ENCODE measurements around the gene CLMP.

CLMP gene

GRCh38 chr11:123150882-123151281 is 44.2 kb downstream of the CLMP start:
- Histone ChIP-seq H3K36me3 (ENCODE audit: insufficient read depth, low read length) (no peaks in the 10 kb centered on the region), H4K20me1 (ENCODE audit: insufficient read depth, low read length) (no peaks in the 10 kb centered on the region), H3K4me3 (ENCODE audit: low read depth, low read length, poor library complexity, severe bottlenecking) (no peak overlapping the region), H3K9me2 (ENCODE audit: low read depth, low read length) (no peaks in the 10 kb centered on the region), H3F3A (ENCODE audit: insufficient read depth, low read length) (no peaks in the 10 kb centered on the region), H3K4me2 (ENCODE audit: low read length) (no peak overlapping the region), H3K79me2 (ENCODE audit: insufficient read depth, low read length) (no peaks in the 10 kb centered on the region), H3K9ac (ENCODE audit: low read length) (no peak overlapping the region), H2AFZ (ENCODE audit: low read length) (no peak overlapping the region), H3K27ac (ENCODE audit: low read depth, low read length, poor library complexity, severe bottlenecking) (no peak overlapping the region), H3K9me3 (ENCODE audit: low read length) (no peaks in the 10 kb centered on the region), H3K27me3 (ENCODE audit: insufficient read depth, low read length) (no peaks in the 10 kb centered on the region), H3K4me1 (ENCODE audit: insufficient read depth, low read length, severe bottlenecking) (no peaks in the 10 kb centered on the region)
- TF ChIP-seq EZH2 (IDR thresholded peaks at IDR 0.05; ENCODE audit: borderline replicate concordance, low read length) (no peak), CTCF (IDR thresholded peaks at IDR 0.05; ENCODE audit: low read length) (no peak)

- no peak overlapping the region for H2AFZ ChIP-seq (ENCODE audit: low read length)
- TF ChIP-seq EZH2 (IDR thresholded peaks at IDR 0.05; ENCODE audit: borderline replicate concordance, low read length) (no peak), CTCF (IDR thresholded peaks at IDR 0.05; ENCODE audit: low read length) (no peak)
- no peaks in the 10 kb centered on the region for H3K4me1 ChIP-seq (ENCODE audit: insufficient read depth, low read length, severe bottlenecking)
- H3F3A ChIP-seq (ENCODE audit: insufficient read depth, low read length), result no peaks in the 10 kb centered on the region
- no peaks in the 10 kb centered on the region for H3K9me2 ChIP-seq (ENCODE audit: low read depth, low read length)
- no peaks in the 10 kb centered on the region for H3K79me2 ChIP-seq (ENCODE audit: insufficient read depth, low read length)
- H3K27me3 ChIP-seq (ENCODE audit: insufficient read depth, low read length), result no peaks in the 10 kb centered on the region
- no peak overlapping the region for H3K27ac ChIP-seq (ENCODE audit: low read depth, low read length, poor library complexity, severe bottlenecking)
- H3K9ac ChIP-seq (ENCODE audit: low read length), result no peak overlapping the region
- no peaks in the 10 kb centered on the region for H4K20me1 ChIP-seq (ENCODE audit: insufficient read depth, low read length)
- no peak overlapping the region for H3K4me2 ChIP-seq (ENCODE audit: low read length)
- no peaks in the 10 kb centered on the region for H3K36me3 ChIP-seq (ENCODE audit: insufficient read depth, low read length)
- no peak overlapping the region for H3K4me3 ChIP-seq (ENCODE audit: low read depth, low read length, poor library complexity, severe bottlenecking)
- no peaks in the 10 kb centered on the region for H3K9me3 ChIP-seq (ENCODE audit: low read length)
Measured at GRCh38 chr11:123148965-123149364, 46.1 kb downstream of the CLMP start.

- no peaks in the 10 kb centered on the region for H4K20me1 ChIP-seq (ENCODE audit: insufficient read depth, low read length)
- H3K36me3 ChIP-seq (ENCODE audit: insufficient read depth, low read length), result no peaks in the 10 kb centered on the region
- no peak for TF ChIP-seq EZH2 (IDR thresholded peaks at IDR 0.05; ENCODE audit: borderline replicate concordance, low read length)
- TF ChIP-seq CTCF (IDR thresholded peaks at IDR 0.05; ENCODE audit: low read length), result no peak
- no peak overlapping the region for H3K9ac ChIP-seq (ENCODE audit: low read length)
- no peaks in the 10 kb centered on the region for H3F3A ChIP-seq (ENCODE audit: insufficient read depth, low read length)
- no peaks in the 10 kb centered on the region for H3K27me3 ChIP-seq (ENCODE audit: insufficient read depth, low read length)
- no peak overlapping the region for H2AFZ ChIP-seq (ENCODE audit: low read length)
- no peaks in the 10 kb centered on the region for H3K79me2 ChIP-seq (ENCODE audit: insufficient read depth, low read length)
- no peak overlapping the region for H3K4me3 ChIP-seq (ENCODE audit: low read depth, low read length, poor library complexity, severe bottlenecking)
- no peak overlapping the region for H3K27ac ChIP-seq (ENCODE audit: low read depth, low read length, poor library complexity, severe bottlenecking)
- no peaks in the 10 kb centered on the region for H3K9me2 ChIP-seq (ENCODE audit: low read depth, low read length)
- no peaks in the 10 kb centered on the region for H3K4me1 ChIP-seq (ENCODE audit: insufficient read depth, low read length, severe bottlenecking)
- no peaks in the 10 kb centered on the region for H3K9me3 ChIP-seq (ENCODE audit: low read length)
- H3K4me2 ChIP-seq (ENCODE audit: low read length), result no peak overlapping the region
Measured at GRCh38 chr11:123145661-123146060, 49.4 kb downstream of the CLMP start.
